Stimulated activated naive CD8-positive, alpha-beta T cell treated with anti-CD3 and anti-CD28 coated beads, Interleukin-15, amount 100 ng/mL, for 72 hours (primary cell): ENCODE measurements around the gene IGSF21.

Experiments used
- ATAC-seq: fragments of 150-1000 bp; cut with Tn5 transposase; 2 replicates; pipeline ENCODE4 v1.10.0; 2021; ENCODE audit warnings: mild to moderate bottlenecking, moderate library complexity
- DNase-seq, 2 donors: peaks; one replicate each; pipeline ENCODE4 v3.0.0; 2021 to 2022
- H3K27ac Mint-ChIP-seq, 2 donors: one replicate each; pipeline ENCODE4 v1.8.0; 2022; ENCODE audit warnings: mild to moderate bottlenecking in 2 of 2, mixed read lengths in 2 of 2, moderate library complexity in 2 of 2
- H3K27me3 Mint-ChIP-seq: one replicate; pipeline ENCODE4 v1.8.0; 2022; ENCODE audit warnings: mixed read lengths
- H3K4me1 Mint-ChIP-seq: one replicate; pipeline ENCODE4 v1.8.0; 2022; ENCODE audit warnings: mild to moderate bottlenecking, mixed read lengths
- H3K4me3 Mint-ChIP-seq, 2 donors: one replicate each; pipeline ENCODE4 v1.8.0; 2022; ENCODE audit warnings: mild to moderate bottlenecking in 2 of 2, mixed read lengths in 2 of 2, moderate library complexity in 1 of 2
- H3K9me3 Mint-ChIP-seq, 2 donors: one replicate each; pipeline ENCODE4 v1.8.0; 2022; ENCODE audit warnings: mixed read lengths in 2 of 2

Gene IGSF21

DNA sequence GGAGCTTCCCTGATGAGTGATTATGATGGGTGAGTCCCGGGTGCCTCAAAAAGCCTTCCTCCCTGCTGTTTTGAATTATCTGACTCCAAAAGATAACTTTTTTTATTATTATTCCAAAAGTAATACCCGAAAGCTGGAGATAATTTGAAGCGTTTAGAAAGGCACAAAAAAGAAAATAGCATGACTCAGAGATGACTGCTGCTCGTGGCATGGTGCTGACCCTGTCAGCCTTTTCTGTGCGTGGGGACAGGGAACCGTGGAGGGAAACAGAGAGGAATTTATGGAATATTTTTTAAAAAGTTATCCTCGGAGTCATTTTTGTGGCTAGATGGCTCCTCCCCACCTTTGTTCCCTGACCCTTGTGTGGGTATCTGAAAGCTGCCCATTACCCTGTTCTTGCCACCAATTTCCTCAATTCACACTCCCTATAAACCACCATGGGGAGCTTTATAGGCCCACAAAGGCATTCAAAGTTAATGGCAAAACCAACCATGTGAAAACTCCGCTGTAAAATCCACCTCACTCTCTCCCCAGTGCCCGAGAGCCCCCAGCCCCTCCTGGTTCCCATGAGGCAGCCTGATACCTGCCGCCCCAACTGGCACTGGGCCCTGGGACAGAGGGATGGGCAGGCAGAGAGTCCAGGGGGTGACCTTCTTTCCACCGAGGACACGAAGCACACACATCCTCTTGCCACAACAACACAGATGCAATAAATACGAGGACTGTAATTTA lies 37.5 kb downstream of the IGSF21 start:
- peaks cover 10% of the 10 kb centered on the region for H3K27me3 Mint-ChIP-seq
- no peak for DNase-seq
- no peak overlapping the region for H3K4me3 Mint-ChIP-seq
- H3K4me1 Mint-ChIP-seq, result no peaks in the 10 kb centered on the region
- H3K9me3 Mint-ChIP-seq, result no peaks in the 10 kb centered on the region
- ATAC-seq, result no peak
- peak overlapping the region in 1 of 2 donors; percentile 93 for H3K27ac Mint-ChIP-seq

DNA sequence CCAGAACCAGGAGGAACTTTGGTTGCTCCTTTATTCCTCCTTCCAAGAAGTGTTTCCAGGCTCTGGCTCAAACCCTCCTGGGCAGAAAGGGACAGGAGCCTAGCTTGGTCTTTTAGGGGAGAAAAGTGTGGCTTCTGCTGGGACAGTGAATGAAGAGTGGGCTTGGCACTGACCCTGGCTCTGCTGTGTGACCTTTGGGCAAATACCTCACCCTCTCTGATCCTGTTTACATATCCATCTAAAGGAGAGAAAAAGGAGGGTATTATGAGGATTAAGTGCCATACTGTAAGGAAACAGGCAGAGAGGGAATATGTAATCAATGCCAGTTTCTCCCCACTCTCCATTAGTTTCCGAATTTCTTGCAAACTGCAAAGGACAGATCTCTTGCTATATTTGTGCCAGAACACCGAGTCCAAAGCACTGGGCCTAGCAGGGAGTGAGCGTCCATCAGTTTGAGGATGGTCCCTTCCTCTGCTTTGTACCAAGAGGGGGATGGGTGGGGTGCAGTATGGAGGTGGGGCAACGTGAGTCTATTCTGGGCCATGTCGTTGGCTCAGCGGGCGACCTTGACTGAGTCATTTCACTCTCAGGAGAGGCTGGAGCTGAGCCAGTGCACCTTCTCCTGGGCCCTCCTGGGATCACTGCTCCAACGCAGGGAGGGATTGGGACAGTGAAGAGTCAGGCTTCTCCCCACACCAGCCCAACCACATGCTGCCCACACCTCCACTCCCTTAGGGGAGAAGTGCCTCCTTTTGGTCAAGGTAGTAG lies 38.4 kb downstream of the IGSF21 start:
- no peak for DNase-seq
- Mint-ChIP-seq H3K9me3 (no peaks in the 10 kb centered on the region), H3K4me1 (no peaks in the 10 kb centered on the region), H3K27ac (no peak overlapping the region), H3K4me3 (no peak overlapping the region), H3K27me3 (peaks cover 10% of the 10 kb centered on the region)
- ATAC-seq, result no peak

DNA sequence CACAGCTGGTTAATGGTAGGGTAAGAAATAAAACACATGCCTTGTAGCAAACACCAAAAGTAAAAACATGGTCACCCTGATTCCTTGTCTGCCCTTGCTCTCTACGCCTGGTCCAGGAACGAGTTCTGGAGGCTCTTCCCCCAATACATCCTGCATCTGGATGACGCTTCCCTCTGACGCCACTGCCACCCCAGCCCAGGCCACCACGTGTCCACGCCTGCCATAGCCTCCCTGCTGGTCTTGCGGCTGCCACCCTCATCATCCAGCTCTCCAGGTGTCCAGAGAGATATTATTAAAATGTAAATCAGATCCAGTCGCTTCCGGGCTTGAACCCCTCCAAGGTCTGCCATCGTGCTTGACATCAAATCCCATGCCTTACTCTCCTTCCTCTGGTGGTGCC lies 39.3 kb downstream of the IGSF21 start:
- Mint-ChIP-seq H3K4me1 (no peaks in the 10 kb centered on the region), H3K27me3 (peaks cover 10% of the 10 kb centered on the region), H3K4me3 (no peak overlapping the region), H3K27ac (no peak overlapping the region), H3K9me3 (no peaks in the 10 kb centered on the region)
- no peak for ATAC-seq
- no peak for DNase-seq

DNA sequence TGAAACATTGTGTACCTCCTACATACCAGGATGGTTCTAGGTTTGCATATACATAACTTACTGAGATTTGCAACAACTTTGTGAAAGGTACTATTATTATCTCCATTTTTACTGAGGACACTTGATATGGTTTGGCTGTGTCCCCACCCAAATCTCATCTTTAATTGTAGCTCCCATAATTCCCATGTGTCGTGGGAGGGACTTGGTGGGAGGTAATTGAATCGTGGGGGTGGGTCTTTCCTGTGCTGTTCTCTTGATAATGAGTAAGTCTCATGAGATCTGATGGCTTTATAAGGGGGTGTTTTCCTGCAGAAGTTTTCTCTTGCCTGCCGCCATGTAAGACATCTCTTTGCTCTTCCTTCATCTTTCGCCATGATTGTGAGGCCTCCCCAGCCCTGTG lies 40.1 kb downstream of the IGSF21 start:
- DNase-seq, result no peak

DNA sequence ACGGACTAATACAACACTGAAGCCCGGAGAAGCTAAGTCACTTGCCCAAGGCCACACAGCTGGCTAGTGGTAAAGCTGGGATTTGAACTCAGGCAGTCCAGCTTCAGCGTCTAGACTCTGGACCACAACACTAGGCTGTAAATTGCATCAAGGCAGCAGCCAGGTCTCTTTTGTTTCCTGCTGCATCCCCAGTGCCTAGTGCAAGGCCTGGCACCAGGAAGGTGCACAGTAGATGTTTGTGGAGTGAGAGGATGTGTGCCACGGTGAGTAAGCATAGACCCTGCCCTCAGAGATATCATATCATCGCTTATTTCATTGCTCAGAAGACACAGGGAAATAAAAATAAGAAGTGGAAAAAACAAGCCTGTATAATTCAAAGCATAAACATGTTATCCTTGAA lies 40.9 kb downstream of the IGSF21 start:
- Mint-ChIP-seq H3K4me3 (no peak overlapping the region), H3K27ac (no peak overlapping the region), H3K27me3 (peaks cover 10% of the 10 kb centered on the region), H3K9me3 (no peaks in the 10 kb centered on the region), H3K4me1 (no peaks in the 10 kb centered on the region)
- ATAC-seq (no peak), DNase-seq (no peak)

More for the DNA sequence above, 40.1 kb downstream of the IGSF21 start:
- no peak overlapping the region for H3K4me3 Mint-ChIP-seq
- H3K27me3 Mint-ChIP-seq, result peaks cover 10% of the 10 kb centered on the region
- no peaks in the 10 kb centered on the region for H3K4me1 Mint-ChIP-seq
- ATAC-seq, result no peak
- no peak overlapping the region for H3K27ac Mint-ChIP-seq
- H3K9me3 Mint-ChIP-seq, result no peaks in the 10 kb centered on the region

DNA sequence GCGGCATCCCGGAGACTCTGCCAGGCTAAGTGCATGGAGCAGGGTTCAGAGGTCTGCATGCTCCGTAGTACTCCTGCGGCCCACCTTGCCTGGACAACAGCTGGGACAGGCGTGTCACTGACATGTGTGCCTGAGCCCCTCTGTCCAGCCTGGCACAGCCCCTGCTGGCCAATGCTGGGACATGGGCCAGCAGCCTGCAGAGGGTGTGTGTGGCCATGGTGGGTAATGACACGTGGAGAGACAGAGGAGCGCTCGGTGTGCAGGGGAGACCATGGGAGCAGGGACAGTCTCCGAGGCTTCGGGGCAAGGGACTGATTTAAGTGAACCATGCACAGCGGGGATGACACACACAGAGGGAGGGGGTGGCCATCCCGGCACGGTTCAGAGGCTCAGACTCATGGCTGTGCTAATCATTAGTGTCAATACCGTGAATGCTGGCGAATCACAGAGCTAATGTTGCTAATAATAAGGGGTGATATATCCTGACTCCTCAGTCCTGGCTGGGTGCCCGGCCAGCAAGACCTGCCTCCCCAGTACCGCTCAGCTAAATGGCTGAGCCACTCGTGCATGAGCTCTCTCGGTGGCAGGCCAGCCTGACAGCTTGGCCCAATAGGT lies 41.5 kb downstream of the IGSF21 start:
- H3K4me1 Mint-ChIP-seq, result no peaks in the 10 kb centered on the region
- no peak overlapping the region for H3K4me3 Mint-ChIP-seq
- no peak overlapping the region for H3K27ac Mint-ChIP-seq
- ATAC-seq (no peak), DNase-seq (no peak)
- peaks cover 10% of the 10 kb centered on the region for H3K27me3 Mint-ChIP-seq
- H3K9me3 Mint-ChIP-seq, result no peaks in the 10 kb centered on the region

DNA sequence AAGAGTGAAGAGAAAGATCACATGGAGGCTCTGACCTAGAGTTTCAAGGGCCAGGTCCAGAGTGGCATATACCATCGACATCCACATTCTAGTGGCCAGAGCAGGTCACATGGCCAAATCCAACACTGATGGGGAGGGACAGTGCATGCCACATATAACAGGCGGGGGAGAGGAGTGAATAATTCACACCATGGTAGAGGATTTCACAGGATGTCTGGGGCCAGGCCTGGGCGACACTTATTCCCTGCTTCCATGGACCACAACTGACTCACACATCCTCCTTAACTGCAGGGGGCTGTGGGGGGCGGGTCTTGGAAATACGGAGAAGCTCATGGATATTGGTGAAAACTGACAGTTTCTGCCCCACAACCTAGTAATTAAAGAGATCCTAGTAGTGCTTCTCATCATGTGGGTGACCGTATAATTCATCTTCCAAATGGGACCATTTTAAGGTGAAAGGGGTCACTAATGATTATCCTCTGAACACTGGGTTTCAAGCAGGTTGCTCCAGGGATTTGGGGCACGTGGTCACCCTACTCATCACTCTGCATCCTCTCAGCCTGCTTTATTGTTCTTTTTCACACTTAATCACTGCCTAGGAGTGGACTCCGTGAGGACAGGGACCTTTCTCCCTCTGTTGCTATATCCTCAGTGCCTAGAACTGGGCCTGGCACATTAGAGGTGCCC lies 44.0 kb downstream of the IGSF21 start:
- Mint-ChIP-seq H3K4me1 (no peaks in the 10 kb centered on the region), H3K27me3 (peaks cover 10% of the 10 kb centered on the region), H3K27ac (no peak overlapping the region), H3K4me3 (no peak overlapping the region), H3K9me3 (no peaks in the 10 kb centered on the region)
- no peak for ATAC-seq
- no peak for DNase-seq

DNA sequence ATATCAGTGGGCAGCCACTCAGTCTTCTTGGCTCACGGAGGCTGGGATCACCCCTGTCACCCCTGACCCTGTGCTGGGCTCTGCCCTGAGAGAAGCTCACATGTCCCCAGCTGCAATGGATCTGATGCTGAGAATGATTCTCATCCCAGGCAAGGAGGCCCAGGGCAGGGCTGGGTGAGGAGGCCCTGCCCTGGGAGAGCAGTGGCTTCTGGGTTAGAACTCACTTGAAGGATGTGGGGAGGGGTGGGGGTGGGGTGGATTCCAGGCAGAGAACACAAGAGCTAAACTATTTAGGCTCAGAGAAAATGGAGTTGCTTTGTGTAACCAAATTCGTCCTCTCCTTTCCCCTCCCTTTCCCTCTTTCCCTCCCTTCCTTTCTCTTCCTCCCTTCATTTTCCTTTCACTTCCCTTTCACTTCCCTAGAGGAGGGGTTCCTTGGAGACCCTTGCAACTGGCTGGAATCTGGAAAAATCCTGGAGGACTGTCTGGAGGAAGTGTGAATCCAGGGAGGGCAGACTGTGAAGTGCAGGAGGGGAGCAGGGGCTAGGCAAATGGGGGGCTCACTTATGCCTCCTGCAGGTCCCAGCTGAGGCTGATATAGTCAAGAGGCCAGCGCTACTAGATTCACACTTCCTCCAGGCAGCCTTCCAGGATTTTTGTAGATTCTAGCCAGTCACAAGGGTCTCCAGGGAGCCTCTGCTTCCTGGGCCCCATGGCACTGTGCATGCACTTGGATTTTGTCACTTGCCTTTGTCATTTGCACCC lies 47.0 kb downstream of the IGSF21 start:
- Mint-ChIP-seq H3K27ac (no peak overlapping the region), H3K27me3 (peaks cover 7% of the 10 kb centered on the region), H3K9me3 (no peaks in the 10 kb centered on the region), H3K4me1 (no peaks in the 10 kb centered on the region), H3K4me3 (no peak overlapping the region)
- ATAC-seq (no peak), DNase-seq (no peak)

DNA sequence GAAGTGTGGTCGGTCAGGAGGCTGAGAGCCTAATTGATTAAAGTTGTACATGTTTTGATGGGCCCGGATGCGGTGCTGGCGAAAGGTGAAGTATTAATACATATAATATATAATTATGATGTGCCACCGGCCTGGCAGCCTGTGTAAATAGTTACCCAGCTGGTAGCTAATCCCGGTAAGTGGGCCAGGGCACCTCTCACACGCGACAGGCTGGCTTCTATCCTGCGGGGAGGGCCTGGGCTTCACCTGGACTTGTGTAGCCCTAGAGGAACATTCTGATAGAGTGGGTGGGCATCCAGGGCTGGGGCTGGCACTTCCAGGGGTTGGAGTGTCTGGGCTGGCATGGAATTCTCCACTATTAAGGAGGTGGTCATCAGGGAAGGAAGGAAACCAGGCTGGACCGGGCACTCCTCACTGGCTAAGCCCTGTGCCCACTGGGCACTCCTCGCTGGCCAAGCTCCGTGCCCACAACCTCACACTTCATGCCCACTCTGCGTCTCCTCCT lies 48.3 kb downstream of the IGSF21 start:
- no peak overlapping the region for H3K4me3 Mint-ChIP-seq
- peaks cover 20% of the 10 kb centered on the region for H3K27me3 Mint-ChIP-seq
- no peaks in the 10 kb centered on the region for H3K4me1 Mint-ChIP-seq
- no peaks in the 10 kb centered on the region for H3K9me3 Mint-ChIP-seq
- H3K27ac Mint-ChIP-seq, result no peak overlapping the region
- DNase-seq (no peak), ATAC-seq (no peak)

DNA sequence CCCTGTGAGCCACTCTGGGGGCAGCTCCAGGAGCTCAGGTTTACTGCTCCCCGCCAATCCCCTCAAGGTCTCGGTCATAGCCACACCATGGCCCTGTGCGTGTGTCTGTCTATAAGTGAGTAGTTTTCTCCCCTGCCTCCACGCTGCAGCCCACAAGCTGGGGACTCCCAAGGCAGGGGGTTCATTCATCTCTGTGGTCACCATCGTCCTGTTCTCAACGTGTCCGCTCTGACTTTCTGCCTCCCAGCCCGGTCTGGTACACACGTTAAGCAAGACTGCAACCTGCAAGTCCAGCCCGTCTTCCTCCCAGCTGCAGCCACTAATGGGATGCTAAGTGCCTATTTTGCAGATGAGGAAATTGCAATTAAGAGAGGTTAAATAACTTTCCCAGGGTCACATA lies 49.8 kb downstream of the IGSF21 start:
- no peaks in the 10 kb centered on the region for H3K4me1 Mint-ChIP-seq
- no peaks in the 10 kb centered on the region for H3K9me3 Mint-ChIP-seq
- H3K27me3 Mint-ChIP-seq, result peaks cover 25% of the 10 kb centered on the region

DNA sequence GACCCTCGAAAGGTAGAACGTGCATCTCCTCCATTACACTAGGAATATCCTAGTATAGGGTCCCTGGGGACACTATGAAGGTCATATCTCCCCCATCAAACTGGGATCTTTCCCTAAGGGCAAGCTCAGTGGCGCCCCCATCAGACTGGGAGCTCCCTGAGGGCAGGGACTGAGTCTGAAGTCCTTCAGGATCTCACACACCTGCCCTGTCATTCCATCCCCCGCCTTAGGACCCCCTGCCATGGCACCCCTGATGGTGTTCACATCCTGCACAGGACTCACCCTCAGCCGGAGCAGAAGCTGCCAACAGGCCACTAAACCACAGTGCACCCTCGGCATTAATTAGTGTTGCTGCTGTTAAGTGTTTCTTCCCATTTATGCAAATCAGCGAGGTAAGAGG lies 50.4 kb downstream of the IGSF21 start:
- H3K4me3 Mint-ChIP-seq, result no peak overlapping the region
- H3K9me3 Mint-ChIP-seq, result no peaks in the 10 kb centered on the region
- ATAC-seq, result no peak
- H3K27me3 Mint-ChIP-seq, result peaks cover 29% of the 10 kb centered on the region
- H3K4me1 Mint-ChIP-seq, result no peaks in the 10 kb centered on the region
- no peak for DNase-seq
- H3K27ac Mint-ChIP-seq, result no peak overlapping the region

More for the DNA sequence above, 49.8 kb downstream of the IGSF21 start:
- Mint-ChIP-seq H3K27ac (no peak overlapping the region), H3K4me3 (no peak overlapping the region)
- DNase-seq, result no peak
- no peak for ATAC-seq

DNA sequence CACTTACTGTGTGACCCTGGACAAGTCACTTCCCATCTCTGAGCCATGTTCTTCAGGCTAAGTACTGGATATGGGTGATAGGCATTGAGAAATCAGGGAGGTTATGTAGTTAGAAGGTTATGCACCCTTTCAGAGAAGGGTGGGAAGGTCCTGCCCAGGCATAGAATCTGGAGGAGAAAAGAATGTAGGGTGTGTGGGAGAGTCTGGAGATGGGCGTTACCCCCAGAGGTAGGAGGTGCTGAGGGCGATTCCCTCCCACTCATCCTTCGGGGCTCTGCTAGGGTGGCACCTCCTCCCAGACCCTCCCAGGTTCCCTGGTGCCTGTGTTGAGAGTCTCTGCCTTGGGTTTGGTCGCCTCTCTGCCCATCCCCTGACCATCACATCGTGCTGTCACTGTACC lies 51.1 kb downstream of the IGSF21 start:
- no peaks in the 10 kb centered on the region for H3K9me3 Mint-ChIP-seq
- H3K4me1 Mint-ChIP-seq, result no peaks in the 10 kb centered on the region
- H3K4me3 Mint-ChIP-seq, result no peak overlapping the region
- ATAC-seq (no peak), DNase-seq (no peak)
- H3K27ac Mint-ChIP-seq, result no peak overlapping the region
- H3K27me3 Mint-ChIP-seq, result peaks cover 35% of the 10 kb centered on the region

DNA sequence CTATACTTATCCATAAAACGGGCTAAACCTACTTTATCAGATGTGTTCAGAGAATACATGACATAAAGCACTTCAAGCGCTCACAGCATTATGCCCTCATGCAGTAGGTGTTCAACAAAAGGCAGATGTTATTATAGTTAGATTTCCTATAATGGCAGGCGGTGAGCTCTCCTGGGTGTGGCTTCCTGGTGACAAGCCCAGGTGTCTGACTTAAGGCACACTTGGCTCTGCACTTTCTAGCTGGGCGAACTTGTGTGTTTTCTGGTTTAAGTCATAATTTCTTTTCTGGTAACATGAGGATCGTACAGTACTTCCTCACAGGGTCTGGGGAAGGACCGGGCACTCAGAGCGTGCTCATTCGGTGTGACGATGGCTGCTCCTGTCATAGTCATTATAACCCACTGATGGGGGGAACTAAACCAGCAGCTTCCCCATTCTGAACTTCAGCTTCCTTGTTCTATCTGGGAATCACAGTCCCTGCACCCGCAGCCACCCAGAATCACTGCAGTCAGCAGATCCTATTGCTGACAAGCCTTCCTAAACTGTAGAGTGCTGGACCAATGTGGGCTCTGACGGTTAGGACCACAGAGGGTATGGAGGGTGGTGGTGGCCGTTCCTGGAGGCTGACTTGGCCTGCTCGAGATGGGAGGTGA lies 52.8 kb downstream of the IGSF21 start:
- H3K27ac Mint-ChIP-seq, result no peak overlapping the region
- ATAC-seq, result no peak
- H3K4me1 Mint-ChIP-seq, result no peaks in the 10 kb centered on the region
- peaks cover 35% of the 10 kb centered on the region for H3K27me3 Mint-ChIP-seq
- DNase-seq, result no peak
- no peaks in the 10 kb centered on the region for H3K9me3 Mint-ChIP-seq
- no peak overlapping the region for H3K4me3 Mint-ChIP-seq

DNA sequence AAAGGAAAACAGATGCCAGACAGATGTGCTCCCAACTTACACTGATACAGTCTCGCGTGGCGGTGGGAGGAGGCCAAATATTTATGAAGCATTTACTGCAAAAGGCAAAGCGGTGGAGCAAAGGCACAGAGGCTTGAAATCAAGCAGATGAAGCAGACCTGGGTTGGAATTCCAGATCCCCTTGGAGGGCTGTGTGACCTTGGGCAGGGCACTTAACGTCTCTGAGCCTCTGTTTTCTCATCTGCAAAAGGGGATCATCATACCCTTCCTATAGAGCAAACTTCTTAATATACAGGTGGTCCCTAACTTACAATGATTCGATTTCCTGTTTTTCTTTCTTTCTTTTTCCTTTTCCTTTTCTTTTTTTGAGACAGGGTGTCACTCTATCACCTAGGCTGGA lies 54.1 kb downstream of the IGSF21 start:
- Mint-ChIP-seq H3K27ac (no peak overlapping the region), H3K27me3 (peaks cover 43% of the 10 kb centered on the region), H3K4me3 (no peak overlapping the region), H3K4me1 (no peaks in the 10 kb centered on the region), H3K9me3 (no peaks in the 10 kb centered on the region)
- DNase-seq (no peak), ATAC-seq (no peak)
